ENCODE data around the gene ANXA1. TPM values are rescaled to one million over a fixed set of nuclear protein-coding genes. Genes with fewer than 3 reads are reported as not detected.

ANXA1 gene
- total RNA-seq, 1 donor from 2014 or later: 32.2 TPM

- no peaks in the 10 kb centered on the region for H3K9me3 Mint-ChIP-seq
- no peak overlapping the region for H3K4me3 Mint-ChIP-seq (ENCODE audit: low read depth)
- H3K4me1 Mint-ChIP-seq (ENCODE audit: low read depth): peaks cover 1% of the 10 kb centered on the region
- H3K36me3 Mint-ChIP-seq (ENCODE audit: low read depth): no peaks in the 10 kb centered on the region
- no peak overlapping the region for H3K27ac Mint-ChIP-seq
- no peak for DNase-seq (ENCODE audit: low spot score)
- H3K27me3 Mint-ChIP-seq (ENCODE audit: low read depth): peaks cover 21% of the 10 kb centered on the region
- intact Hi-C loops (cut with micrococcal nuclease): loop anchor here (5.0 kb wide), 1 partner anchor 1367 kb away; no protein-coding TSS in a partner anchor
Observed at GRCh38 chr9:73204936-73205335, 53.3 kb downstream of the ANXA1 start.

- no peak overlapping the region for H3K4me3 Mint-ChIP-seq (ENCODE audit: low read depth)
- H3K27me3 Mint-ChIP-seq (ENCODE audit: low read depth): peaks cover 19% of the 10 kb centered on the region
- no peak for DNase-seq (ENCODE audit: low spot score)
- no peaks in the 10 kb centered on the region for H3K36me3 Mint-ChIP-seq (ENCODE audit: low read depth)
- no peaks in the 10 kb centered on the region for H3K4me1 Mint-ChIP-seq (ENCODE audit: low read depth)
- intact Hi-C loops (cut with micrococcal nuclease): no loop called here
- H3K27ac Mint-ChIP-seq: no peak overlapping the region
- H3K9me3 Mint-ChIP-seq: no peaks in the 10 kb centered on the region
Observed at GRCh38 chr9:73206851-73207250, 55.2 kb downstream of the ANXA1 start.

- H3K4me3 Mint-ChIP-seq (ENCODE audit: low read depth): no peak overlapping the region
- H3K27me3 Mint-ChIP-seq (ENCODE audit: low read depth): peaks cover 13% of the 10 kb centered on the region
- no peaks in the 10 kb centered on the region for H3K36me3 Mint-ChIP-seq (ENCODE audit: low read depth)
- DNase-seq (ENCODE audit: low spot score): no peak
- peaks cover 15% of the 10 kb centered on the region for H3K4me1 Mint-ChIP-seq (ENCODE audit: low read depth)
- no peaks in the 10 kb centered on the region for H3K9me3 Mint-ChIP-seq
- no peak overlapping the region for H3K27ac Mint-ChIP-seq
- intact Hi-C loops (cut with micrococcal nuclease): loop anchor here (10.0 kb wide), 1 partner anchor 1524 kb away; no protein-coding TSS in a partner anchor
Observed at GRCh38 chr9:73210886-73211666, 59.4 kb downstream of the ANXA1 start.

- Mint-ChIP-seq H3K27me3 (ENCODE audit: low read depth) (peaks cover 9% of the 10 kb centered on the region), H3K27ac (no peak overlapping the region), H3K4me3 (ENCODE audit: low read depth) (no peak overlapping the region), H3K4me1 (ENCODE audit: low read depth) (peaks cover 19% of the 10 kb centered on the region), H3K9me3 (peaks cover 2% of the 10 kb centered on the region), H3K36me3 (ENCODE audit: low read depth) (no peaks in the 10 kb centered on the region)
- no peak for DNase-seq (ENCODE audit: low spot score)
- intact Hi-C loops (cut with micrococcal nuclease): loop anchor here (10.0 kb wide), 1 partner anchor 1522 kb away; no protein-coding TSS in a partner anchor
Observed at GRCh38 chr9:73213300-73213699, 61.6 kb downstream of the ANXA1 start.

GRCh38 chr9:73215249-73215648, 63.6 kb downstream of the ANXA1 start:
- peaks cover 6% of the 10 kb centered on the region for H3K9me3 Mint-ChIP-seq
- DNase-seq (ENCODE audit: low spot score): no peak
- intact Hi-C loops (cut with micrococcal nuclease): loop anchor here (10.0 kb wide), 1 partner anchor 1520 kb away; no protein-coding TSS in a partner anchor
- H3K27ac Mint-ChIP-seq: no peak overlapping the region
- no peak overlapping the region for H3K4me3 Mint-ChIP-seq (ENCODE audit: low read depth)
- H3K4me1 Mint-ChIP-seq (ENCODE audit: low read depth): peaks cover 31% of the 10 kb centered on the region
- no peaks in the 10 kb centered on the region for H3K36me3 Mint-ChIP-seq (ENCODE audit: low read depth)
- peaks cover 5% of the 10 kb centered on the region for H3K27me3 Mint-ChIP-seq (ENCODE audit: low read depth)

GRCh38 chr9:73216100-73216499, 64.4 kb downstream of the ANXA1 start:
- no peak for DNase-seq (ENCODE audit: low spot score)
- Mint-ChIP-seq H3K4me1 (ENCODE audit: low read depth) (peaks cover 38% of the 10 kb centered on the region), H3K27ac (no peak overlapping the region), H3K4me3 (ENCODE audit: low read depth) (no peak overlapping the region), H3K36me3 (ENCODE audit: low read depth) (no peaks in the 10 kb centered on the region), H3K9me3 (peaks cover 6% of the 10 kb centered on the region), H3K27me3 (ENCODE audit: low read depth) (peaks cover 5% of the 10 kb centered on the region)
- intact Hi-C loops (cut with micrococcal nuclease): loop anchor here (10.0 kb wide), 1 partner anchor 1519 kb away; no protein-coding TSS in a partner anchor

Other genes with a start within 250 kb of the ANXA1 start
- gene ALDH1A1, start 198.8 kb upstream of the ANXA1 start, total RNA-seq: not detected in 2 replicates